Ectodermal cell (in vitro differentiated cells): ENCODE measurements around the gene SGCA.

Experiments used
- H3K27ac ChIP-seq: 2 replicates; pipeline ENCODE4 v1.7.0; 2013; ENCODE audit warnings: mild to moderate bottlenecking, low read depth, low read length; ENCODE audit not compliant: insufficient read depth, poor library complexity, severe bottlenecking
- H3K27me3 ChIP-seq: 2 replicates; pipeline ENCODE4 v1.7.0; 2013; ENCODE audit warnings: mild to moderate bottlenecking, low read length; ENCODE audit not compliant: insufficient read depth, control insufficient read depth, poor library complexity, severe bottlenecking
- H3K36me3 ChIP-seq: one replicate; pipeline ENCODE4 v1.7.0; 2013; ENCODE audit warnings: low read length; ENCODE audit not compliant: control insufficient read depth, insufficient read depth
- H3K4me1 ChIP-seq: one replicate; pipeline ENCODE4 v1.7.0; 2013; ENCODE audit warnings: low read length; ENCODE audit not compliant: control insufficient read depth, insufficient read depth
- H3K4me3 ChIP-seq: 2 replicates; pipeline ENCODE4 v1.7.0; 2013; ENCODE audit warnings: low read depth, low read length, control low read depth; ENCODE audit not compliant: insufficient read depth
- H3K9me3 ChIP-seq: 2 replicates; pipeline ENCODE4 v1.7.0; 2013; ENCODE audit warnings: mild to moderate bottlenecking, low read length, moderate library complexity; ENCODE audit not compliant: control insufficient read depth
- WGBS, 2 experiments: methylation state at CpG; one replicate each; pipeline ENCODE4 v1.1.7; 2013; ENCODE audit warnings: missing lambda C conversion rate in 2 of 2; 5-methylcytosine and 5-hydroxymethylcytosine counted together

SGCA gene

GRCh38 chr17:50157891-50158290 is 7.9 kb upstream of the SGCA start:
- H3K27me3 ChIP-seq = peaks cover 3% of the 10 kb centered on the region
- WGBS, 2 experiments = 92% methylated on average over 4 of the region's 4 CpGs
- H3K4me1 ChIP-seq = peaks cover 8% of the 10 kb centered on the region
- no peak overlapping the region for H3K4me3 ChIP-seq
- H3K9me3 ChIP-seq = no peaks in the 10 kb centered on the region
- H3K36me3 ChIP-seq = no peaks in the 10 kb centered on the region
- H3K27ac ChIP-seq = no peak overlapping the region

- no peaks in the 10 kb centered on the region for H3K9me3 ChIP-seq
- H3K36me3 ChIP-seq = no peaks in the 10 kb centered on the region
- 1 to 2% methylated on average over 53 of the region's 53 CpGs for WGBS, 2 experiments
- peak overlapping the region; percentile 81 for H3K27ac ChIP-seq
- peaks cover 12% of the 10 kb centered on the region for H3K4me1 ChIP-seq
- H3K27me3 ChIP-seq = peaks cover 3% of the 10 kb centered on the region
- peak overlapping the region; percentile 31 for H3K4me3 ChIP-seq
Observed at GRCh38 chr17:50161023-50161910, 4.5 kb upstream of the SGCA start.

- Histone ChIP-seq H3K4me1 (peaks cover 14% of the 10 kb centered on the region), H3K9me3 (no peaks in the 10 kb centered on the region), H3K27me3 (peaks cover 3% of the 10 kb centered on the region), H3K36me3 (no peaks in the 10 kb centered on the region), H3K27ac (peak overlapping the region; percentile 81), H3K4me3 (no peak overlapping the region)
- 75% methylated on average over 16 of the region's 16 CpGs for WGBS, 2 experiments
Observed at GRCh38 chr17:50161911-50162288, 3.9 kb upstream of the SGCA start.

GRCh38 chr17:50162466-50163254 is 3.1 kb upstream of the SGCA start:
- Histone ChIP-seq H3K9me3 (no peaks in the 10 kb centered on the region), H3K27me3 (peaks cover 3% of the 10 kb centered on the region), H3K36me3 (no peaks in the 10 kb centered on the region), H3K4me3 (no peak overlapping the region), H3K4me1 (peaks cover 14% of the 10 kb centered on the region), H3K27ac (no peak overlapping the region)
- WGBS, 2 experiments = 92 to 93% methylated on average over 8 of the region's 8 CpGs

- H3K36me3 ChIP-seq = no peaks in the 10 kb centered on the region
- no peak overlapping the region for H3K4me3 ChIP-seq
- peaks cover 3% of the 10 kb centered on the region for H3K27me3 ChIP-seq
- H3K27ac ChIP-seq = no peak overlapping the region
- H3K4me1 ChIP-seq = peaks cover 14% of the 10 kb centered on the region
- WGBS, 2 experiments = 85 to 89% methylated on average over 11 of the region's 11 CpGs
- no peaks in the 10 kb centered on the region for H3K9me3 ChIP-seq
Observed at GRCh38 chr17:50163843-50164696, 1.7 kb upstream of the SGCA start.

- no peaks in the 10 kb centered on the region for H3K9me3 ChIP-seq
- H3K27me3 ChIP-seq = peaks cover 3% of the 10 kb centered on the region
- H3K4me1 ChIP-seq = peaks cover 14% of the 10 kb centered on the region
- no peak overlapping the region for H3K4me3 ChIP-seq
- no peak overlapping the region for H3K27ac ChIP-seq
- H3K36me3 ChIP-seq = no peaks in the 10 kb centered on the region
- WGBS, 2 experiments = 90 to 94% methylated on average over 2 of the region's 2 CpGs
Observed at GRCh38 chr17:50164697-50164988, 1.2 kb upstream of the SGCA start.

GRCh38 chr17:50165066-50165465 is 739 bp upstream of the SGCA start:
- 90 to 95% methylated on average over 9 of the region's 9 CpGs for WGBS, 2 experiments

GRCh38 chr17:50165466-50165865 is 339 bp upstream of the SGCA start:
- WGBS, 2 experiments = 89 to 91% methylated on average over 3 of the region's 3 CpGs
- no peak overlapping the region for H3K27ac ChIP-seq
- no peaks in the 10 kb centered on the region for H3K9me3 ChIP-seq
- peaks cover 3% of the 10 kb centered on the region for H3K27me3 ChIP-seq
- H3K4me3 ChIP-seq = no peak overlapping the region
- no peaks in the 10 kb centered on the region for H3K36me3 ChIP-seq
- H3K4me1 ChIP-seq = peaks cover 14% of the 10 kb centered on the region

More at GRCh38 chr17:50165066-50165465, 739 bp upstream of the SGCA start:
- H3K4me3 ChIP-seq = no peak overlapping the region
- H3K9me3 ChIP-seq = no peaks in the 10 kb centered on the region
- H3K27ac ChIP-seq = no peak overlapping the region
- peaks cover 3% of the 10 kb centered on the region for H3K27me3 ChIP-seq
- H3K4me1 ChIP-seq = peaks cover 14% of the 10 kb centered on the region
- H3K36me3 ChIP-seq = no peaks in the 10 kb centered on the region

- H3K4me3 ChIP-seq = no peak overlapping the region
- no peaks in the 10 kb centered on the region for H3K9me3 ChIP-seq
- no peaks in the 10 kb centered on the region for H3K36me3 ChIP-seq
- H3K27me3 ChIP-seq = peaks cover 3% of the 10 kb centered on the region
- WGBS, 2 experiments = 83 to 86% methylated on average over 4 to 5 of the region's 7 CpGs
- peaks cover 14% of the 10 kb centered on the region for H3K4me1 ChIP-seq
- H3K27ac ChIP-seq = no peak overlapping the region
Observed at GRCh38 chr17:50166518-50167181, 845 bp downstream of the SGCA start.
